Limb (tissue), 2 donors: Measurements from ENCODE around the gene DDO.
"Not testable (repeated sequence)": the region's sequence is repeated elsewhere in the genome, so short reads cannot be mapped to it uniquely, and the experiment has no call there.

ENCODE experiments used
- DNase-seq, 2 donors: peaks; one replicate each; pipeline ENCODE4 v3.0.0-alpha.2; 2016; ENCODE audit errors: extremely low spot score in 2 of 2

The DDO gene

DNA sequence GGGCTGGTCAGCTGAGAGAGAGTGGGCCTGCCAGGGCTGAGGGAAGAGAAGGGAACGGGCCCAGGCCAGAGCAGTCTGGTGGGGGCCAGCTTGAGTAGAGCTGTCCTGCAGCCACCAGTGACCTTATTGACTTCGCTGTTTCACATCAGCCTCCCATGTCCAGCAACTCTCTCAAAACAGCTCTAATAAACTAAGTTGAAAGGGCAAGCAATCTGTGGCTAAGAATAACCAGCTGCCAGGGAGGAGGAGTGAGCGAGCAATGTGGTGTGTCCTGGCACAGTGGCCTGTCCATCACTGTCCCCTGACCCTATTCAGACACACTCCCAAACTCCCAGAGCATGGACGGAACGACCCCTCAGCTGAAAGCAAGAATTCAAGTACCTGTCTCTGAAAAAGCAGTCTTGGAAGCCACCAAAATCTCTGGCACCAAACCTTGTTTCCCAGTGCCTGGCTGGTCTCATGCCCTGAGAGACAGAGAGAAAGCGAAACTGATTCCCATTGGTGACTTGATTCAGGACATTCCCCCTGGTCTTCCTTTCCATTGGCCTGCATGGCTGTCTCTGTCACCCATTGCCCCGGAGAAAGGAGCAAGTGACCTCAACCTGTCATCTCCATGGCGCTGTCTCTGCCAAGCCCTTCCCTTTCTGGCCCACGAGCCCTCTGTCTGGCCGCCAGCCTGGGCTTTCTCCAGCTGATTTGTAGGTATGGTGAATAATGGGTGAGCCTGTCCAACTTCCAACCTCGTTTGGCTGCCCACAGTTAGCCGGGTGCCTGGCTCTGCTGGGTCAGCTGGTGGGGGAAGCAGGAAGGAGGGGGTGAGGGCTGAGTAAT lies at the start of gene DDO:
Gene DDO, minus strand, starts transcription at position 490 of the 831 bp plus-strand sequence. CDS start 2,113 bp downstream, outside the sequence.
- no peak for DNase-seq

DNA sequence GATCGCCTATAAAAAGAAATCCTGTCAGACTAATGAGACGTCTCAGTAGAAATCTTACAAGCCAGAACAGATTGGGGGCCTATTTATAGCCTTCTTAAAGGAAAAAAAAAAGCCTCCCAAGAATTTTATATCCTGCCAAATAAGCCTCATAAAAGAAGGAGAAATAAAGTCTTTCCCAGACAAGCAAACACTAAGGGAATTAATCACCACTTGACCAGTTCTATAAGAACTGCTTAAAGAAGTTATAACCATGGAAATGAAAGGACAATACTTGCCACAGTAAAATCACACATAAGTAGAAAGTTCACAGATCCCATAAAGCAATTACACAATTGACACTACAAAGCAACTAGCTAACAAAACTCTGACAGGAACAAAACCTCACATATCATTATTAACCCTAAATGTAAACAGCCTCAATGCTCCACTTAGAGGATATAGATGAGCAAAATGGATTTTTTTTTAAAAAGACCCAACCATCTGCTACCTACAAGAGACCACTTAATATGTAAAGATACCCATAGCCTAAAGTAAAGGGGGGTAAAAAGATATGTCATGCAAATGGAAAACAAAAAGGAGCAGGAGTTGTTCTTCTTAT lies 47.6 kb upstream of the DDO start:
- no peak for DNase-seq

DNA sequence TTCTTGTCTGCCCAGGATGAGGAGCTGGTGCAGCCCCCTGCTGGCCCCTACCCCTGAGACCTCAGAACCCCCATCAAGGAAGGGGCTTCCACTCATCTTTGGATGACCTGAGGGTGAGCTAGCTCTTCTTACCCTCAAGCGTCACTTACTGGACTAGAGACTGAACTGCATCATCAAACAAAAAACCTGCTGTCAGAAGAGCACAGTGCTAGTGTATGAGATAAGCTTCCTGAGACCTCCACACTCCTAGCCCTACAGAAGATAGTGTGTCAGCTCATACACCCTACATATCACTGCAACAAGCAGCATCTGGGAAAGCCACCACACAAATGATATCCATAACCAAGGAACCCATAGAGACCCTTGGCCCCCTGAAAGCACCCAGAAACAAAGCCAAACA lies 46.0 kb upstream of the DDO start:
- no peak for DNase-seq

GRCh38 chr6:110459137-110459536 lies 43.8 kb upstream of the DDO start:
- DNase-seq, result no peak

DNA sequence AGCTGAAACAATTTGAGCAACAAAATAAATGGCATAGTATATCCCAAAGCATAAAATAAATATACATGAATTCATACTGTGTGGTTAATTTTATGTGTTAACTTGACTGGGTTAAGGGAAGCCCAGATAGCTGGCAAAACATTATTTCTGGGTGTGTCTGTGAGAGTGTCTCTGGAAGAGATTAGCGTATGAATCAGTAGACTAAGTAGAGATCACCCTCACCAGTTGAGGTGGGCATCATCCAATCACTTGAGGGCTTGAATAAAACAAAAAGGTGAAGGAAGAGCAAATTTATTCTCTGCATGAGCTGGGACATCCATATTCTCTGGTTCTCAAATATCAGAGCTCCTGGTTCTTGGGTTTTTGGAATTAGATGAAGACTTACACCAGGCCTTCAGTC lies 43.1 kb upstream of the DDO start:
- no peak for DNase-seq

GRCh38 chr6:110457567-110458175 lies 42.3 kb upstream of the DDO start:
- not testable (repeated sequence) for DNase-seq

GRCh38 chr6:110456694-110457093 lies 41.3 kb upstream of the DDO start:
- no peak for DNase-seq

DNA sequence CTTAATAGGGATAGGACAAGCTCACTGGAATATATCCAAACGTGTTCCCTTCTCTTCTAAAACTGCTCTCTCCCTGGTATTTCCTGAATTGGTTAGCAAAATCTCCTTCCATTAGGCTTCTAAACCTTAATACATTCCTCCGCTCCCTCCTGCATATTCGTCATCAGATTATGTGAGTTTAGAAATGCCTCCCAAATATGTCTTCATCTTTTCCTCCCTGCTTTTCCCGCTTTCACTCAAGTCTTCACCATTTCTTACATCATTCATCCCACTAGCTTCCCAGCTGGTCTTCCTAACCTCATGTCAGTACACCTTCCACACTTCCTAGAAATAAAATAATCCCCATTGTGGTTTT lies 34.1 kb upstream of the DDO start:
- DNase-seq, result no peak

GRCh38 chr6:110448846-110449540 lies 33.6 kb upstream of the DDO start:
- no peak for DNase-seq

GRCh38 chr6:110447761-110448160 lies 32.4 kb upstream of the DDO start:
- DNase-seq, result no peak

GRCh38 chr6:110446405-110446804 lies 31.0 kb upstream of the DDO start:
- DNase-seq, result no peak

- no peak for DNase-seq
Observed at GRCh38 chr6:110440026-110440425, 24.7 kb upstream of the DDO start.

DNA sequence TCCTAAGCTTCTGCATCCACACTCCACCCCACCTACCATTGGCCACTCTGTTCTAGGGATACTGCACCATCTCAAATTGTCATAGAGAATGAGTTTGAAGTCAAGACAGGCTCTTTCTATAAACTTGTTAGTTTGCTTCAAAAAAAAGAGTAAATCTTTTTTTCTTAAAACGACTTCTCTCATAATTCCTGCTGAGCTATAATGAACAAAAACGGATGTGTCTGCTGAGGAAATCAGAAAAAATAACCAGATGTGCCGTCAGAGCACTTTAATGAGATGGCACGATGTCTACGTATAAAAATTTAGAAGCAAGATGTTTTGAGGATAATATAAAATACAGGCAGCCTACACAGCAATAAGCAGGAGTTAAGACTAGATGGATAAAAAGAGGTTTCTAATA lies 24.0 kb upstream of the DDO start:
- DNase-seq, result no peak

DNA sequence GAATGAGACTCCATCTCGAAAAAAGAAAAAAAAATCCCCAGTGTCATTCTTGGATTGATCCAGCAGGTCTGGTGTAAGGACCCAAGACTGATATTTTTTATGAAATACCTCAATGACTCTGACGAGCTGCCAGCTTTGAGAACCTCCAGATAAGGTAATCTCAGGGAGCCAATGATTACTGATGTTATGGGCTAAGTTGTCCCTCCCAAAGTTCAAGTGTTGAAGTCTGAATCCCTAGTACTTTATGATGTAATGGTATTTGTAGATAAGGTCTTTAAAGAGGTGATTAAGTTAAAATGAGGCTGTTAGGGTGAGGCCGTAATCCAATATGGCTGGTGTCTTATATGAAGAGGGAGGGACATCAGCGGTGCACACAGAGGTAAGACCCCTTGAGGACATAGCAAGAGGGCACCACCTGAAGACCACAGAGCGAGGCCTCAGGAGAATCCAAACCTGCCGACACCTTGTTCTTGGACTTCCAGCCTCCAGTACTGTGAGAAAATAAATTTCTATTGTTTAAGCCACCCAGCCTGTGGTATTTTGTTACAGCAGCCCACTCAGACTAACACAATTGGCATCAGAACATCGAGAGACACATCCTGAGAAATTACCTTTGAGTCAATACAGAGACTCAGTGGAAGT lies 19.7 kb upstream of the DDO start:
- DNase-seq, result no peak

GRCh38 chr6:110432285-110432900 lies 17.0 kb upstream of the DDO start:
- DNase-seq, result no peak

GRCh38 chr6:110430741-110431140 lies 15.4 kb upstream of the DDO start:
- no peak for DNase-seq

GRCh38 chr6:110430236-110430635 lies 14.9 kb upstream of the DDO start:
- no peak for DNase-seq

GRCh38 chr6:110428153-110428552 lies 12.8 kb upstream of the DDO start:
- no peak for DNase-seq

GRCh38 chr6:110425816-110426215 lies 10.4 kb upstream of the DDO start:
- DNase-seq, result no peak

DNA sequence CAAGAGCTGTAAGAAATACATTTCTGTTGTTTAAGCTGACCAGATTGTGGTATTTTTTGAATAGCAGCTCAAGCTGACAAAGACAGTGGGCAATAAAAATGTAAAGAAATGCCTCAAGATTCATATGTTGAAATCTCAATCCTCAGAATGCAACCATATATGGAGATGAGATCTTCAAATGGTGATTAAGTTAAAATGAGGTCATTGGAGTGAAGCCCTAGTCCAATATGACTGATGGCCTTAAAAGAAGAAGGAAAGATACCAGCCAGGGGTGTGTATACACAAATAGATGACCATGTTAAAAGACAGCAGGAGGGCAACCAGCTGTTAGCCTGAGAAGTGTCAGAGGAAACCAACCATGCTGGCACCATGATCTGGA lies 7.1 kb upstream of the DDO start:
- DNase-seq, result no peak

DNA sequence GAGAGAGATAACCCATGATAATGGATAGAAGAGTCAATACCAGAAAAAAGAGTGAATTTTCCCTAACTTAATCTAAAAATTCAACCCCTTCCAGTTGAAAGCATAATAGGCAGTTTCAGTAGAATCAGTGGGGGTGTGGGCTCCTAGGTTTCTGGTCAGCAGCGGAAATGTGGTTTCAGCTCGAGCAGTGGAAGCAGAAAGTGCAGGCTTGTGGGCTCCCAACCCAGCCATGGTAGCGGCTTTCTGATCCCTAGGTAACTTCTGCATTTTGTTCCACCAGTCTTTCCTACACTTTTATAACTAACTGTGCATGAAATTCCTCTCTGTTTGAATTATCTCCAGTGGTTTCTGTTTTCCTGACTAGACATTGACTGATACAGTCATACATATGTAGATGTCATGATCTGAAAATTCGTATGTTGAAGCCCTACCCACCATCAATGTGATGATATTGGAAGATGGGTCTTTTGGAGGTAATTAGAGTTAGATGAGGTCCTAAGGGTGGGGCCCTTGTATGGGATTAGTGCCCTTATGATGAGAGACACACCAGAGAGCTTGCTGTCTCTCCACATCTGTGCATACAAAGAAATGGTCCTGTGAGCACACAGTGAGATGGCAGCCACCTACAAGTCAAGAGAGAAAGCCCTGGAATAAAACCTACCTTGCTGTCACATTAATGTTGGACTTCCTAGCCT lies 6.5 kb upstream of the DDO start:
- no peak for DNase-seq
